BE2C (cell line): ENCODE measurements around the gene E2F4.

Source experiments
- DNase-seq: peaks from one replicate; pipeline ENCODE4 v3.0.0-alpha.2; 2020
- H3K27me3 ChIP-seq: fragments of 250-450 bp; sonication (Bioruptor Pico); 2 replicates; pipeline ENCODE4 v1.5.1; 2020; ENCODE audit warnings: mild to moderate bottlenecking
- H3K36me3 ChIP-seq: fragments of 250-450 bp; sonication (Bioruptor Pico); 2 replicates; pipeline ENCODE4 v1.5.1; 2020; ENCODE audit warnings: mild to moderate bottlenecking
- H3K4me1 ChIP-seq: fragments of 250-450 bp; sonication (Bioruptor Pico); 2 replicates; pipeline ENCODE4 v1.5.1; 2020
- H3K4me3 ChIP-seq: 2 replicates; pipeline ENCODE4 v1.5.1; 2011; ENCODE audit warnings: low read depth, low read length
- H3K9me3 ChIP-seq: fragments of 250-450 bp; sonication (Bioruptor Pico); 2 replicates; pipeline ENCODE4 v1.5.1; 2020
- CTCF ChIP-seq: IDR thresholded peaks from 2 replicates; pipeline ENCODE4 v1.5.1; 2012; ENCODE audit warnings: mild to moderate bottlenecking, low read depth, low read length

E2F4 gene

GRCh38 chr16:67162506-67163163 lies 29.3 kb upstream of the E2F4 start:
- no peak for TF ChIP-seq CTCF
- H3K4me1 ChIP-seq = no peaks in the 10 kb centered on the region
- peak; percentile 14 for DNase-seq
- no peaks in the 10 kb centered on the region for H3K36me3 ChIP-seq
- H3K27me3 ChIP-seq = no peaks in the 10 kb centered on the region; the same call in 1 of the 2 replicates
- H3K4me3 ChIP-seq = no peak overlapping the region
- no peaks in the 10 kb centered on the region for H3K9me3 ChIP-seq

GRCh38 chr16:67163164-67163998 lies 28.6 kb upstream of the E2F4 start:
- H3K36me3 ChIP-seq = no peaks in the 10 kb centered on the region
- H3K27me3 ChIP-seq = no peaks in the 10 kb centered on the region; the same call in 1 of the 2 replicates
- peak overlapping the region; percentile 64 for H3K4me3 ChIP-seq
- DNase-seq = peak; percentile 78
- TF ChIP-seq CTCF = no peak
- no peaks in the 10 kb centered on the region for H3K4me1 ChIP-seq
- H3K9me3 ChIP-seq = no peaks in the 10 kb centered on the region

GRCh38 chr16:67163999-67164558 lies 27.9 kb upstream of the E2F4 start:
- no peak for TF ChIP-seq CTCF
- no peaks in the 10 kb centered on the region for H3K36me3 ChIP-seq
- H3K27me3 ChIP-seq = no peaks in the 10 kb centered on the region; the same call in 1 of the 2 replicates
- peak; percentile 39 for DNase-seq
- H3K4me1 ChIP-seq = peaks cover under 1% of the 10 kb centered on the region; the same call in 1 of the 2 replicates
- no peaks in the 10 kb centered on the region for H3K9me3 ChIP-seq
- peak overlapping the region; percentile 64 for H3K4me3 ChIP-seq

GRCh38 chr16:67164599-67165061 lies 27.3 kb upstream of the E2F4 start, which contains the start of gene HSF4:
TSS of gene HSF4 (plus strand) at chr16:67164745. CDS start at chr16:67164812, 67 bp downstream.
- peak; percentile 57 for DNase-seq
- H3K4me1 ChIP-seq = peaks cover 4% of the 10 kb centered on the region
- no peaks in the 10 kb centered on the region; the same call in 1 of the 2 replicates for H3K27me3 ChIP-seq
- H3K9me3 ChIP-seq = no peaks in the 10 kb centered on the region
- H3K36me3 ChIP-seq = no peaks in the 10 kb centered on the region
- no peak for TF ChIP-seq CTCF
- peak within 1 kb of the TSS; percentile 64 for H3K4me3 ChIP-seq

GRCh38 chr16:67165121-67166078 lies 26.6 kb upstream of the E2F4 start:
- H3K36me3 ChIP-seq = no peaks in the 10 kb centered on the region
- DNase-seq = no peak

More at GRCh38 chr16:67165121-67166078, 26.6 kb upstream of the E2F4 start:
- Histone ChIP-seq H3K9me3 (no peaks in the 10 kb centered on the region), H3K4me1 (peaks cover 8% of the 10 kb centered on the region), H3K27me3 (no peaks in the 10 kb centered on the region; the same call in 1 of the 2 replicates), H3K4me3 (peak overlapping the region; percentile 20; the same call in 1 of the 2 replicates)
- TF ChIP-seq CTCF = no peak
